ENCODE data around the gene DPPA2. TPM values are rescaled to one million over a fixed set of nuclear protein-coding genes. Genes with fewer than 3 reads are reported as not detected.

The DPPA2 gene
- total RNA-seq, 1 donor from 2014 or later: not detected

DNA sequence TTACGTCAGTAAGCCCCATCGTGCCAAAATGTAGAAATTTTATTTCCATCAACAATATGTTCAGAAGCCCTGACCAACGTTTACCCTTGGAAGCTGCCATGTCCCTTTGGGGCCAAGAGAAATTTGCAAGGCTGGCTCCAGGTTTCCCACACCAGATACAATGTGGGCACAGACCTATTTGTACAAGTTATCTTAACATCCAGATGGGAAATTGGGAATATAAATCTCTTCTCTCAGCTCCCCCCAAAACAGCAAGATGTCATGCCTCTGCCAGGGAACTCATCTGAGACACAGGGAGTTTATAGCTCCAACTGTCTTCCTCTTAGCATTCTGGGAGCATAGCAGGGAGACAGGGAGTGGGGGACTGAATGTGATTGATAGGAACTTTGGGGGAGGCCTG is 9.3 kb upstream of the DPPA2 start:
- Mint-ChIP-seq H3K9me3 (ENCODE audit: low read depth) (no peaks in the 10 kb centered on the region), H3K36me3 (ENCODE audit: low read depth) (no peaks in the 10 kb centered on the region), H3K4me3 (ENCODE audit: unreplicated experiment) (no peak overlapping the region), H3K27ac (ENCODE audit: unreplicated experiment) (no peak overlapping the region), H3K27me3 (ENCODE audit: low read depth) (peaks cover 4% of the 10 kb centered on the region), H3K4me1 (ENCODE audit: low read depth) (no peaks in the 10 kb centered on the region)
- DNase-seq (ENCODE audit: low spot score): no peak
- no peak for TF ChIP-seq CTCF (IDR thresholded peaks at IDR 0.05)

- Mint-ChIP-seq H3K27me3 (ENCODE audit: low read depth) (peaks cover 4% of the 10 kb centered on the region), H3K9me3 (ENCODE audit: low read depth) (no peaks in the 10 kb centered on the region), H3K4me1 (ENCODE audit: low read depth) (no peaks in the 10 kb centered on the region), H3K27ac (ENCODE audit: unreplicated experiment) (no peak overlapping the region), H3K36me3 (ENCODE audit: low read depth) (no peaks in the 10 kb centered on the region), H3K4me3 (ENCODE audit: unreplicated experiment) (no peak overlapping the region)
- no peak for DNase-seq (ENCODE audit: low spot score)
- no peak for TF ChIP-seq CTCF (IDR thresholded peaks at IDR 0.05)
Observed at GRCh38 chr3:109325109-109325508, 8.8 kb upstream of the DPPA2 start.

GRCh38 chr3:109313061-109313460 is 3.3 kb downstream of the DPPA2 start:
- TF ChIP-seq CTCF (IDR thresholded peaks at IDR 0.05): no peak
- Mint-ChIP-seq H3K4me1 (ENCODE audit: low read depth) (no peaks in the 10 kb centered on the region), H3K27ac (ENCODE audit: unreplicated experiment) (no peak overlapping the region), H3K27me3 (ENCODE audit: low read depth) (peaks cover 2% of the 10 kb centered on the region), H3K4me3 (ENCODE audit: unreplicated experiment) (no peak overlapping the region), H3K36me3 (ENCODE audit: low read depth) (no peaks in the 10 kb centered on the region), H3K9me3 (ENCODE audit: low read depth) (no peaks in the 10 kb centered on the region)
- no peak for DNase-seq (ENCODE audit: low spot score)

DNA sequence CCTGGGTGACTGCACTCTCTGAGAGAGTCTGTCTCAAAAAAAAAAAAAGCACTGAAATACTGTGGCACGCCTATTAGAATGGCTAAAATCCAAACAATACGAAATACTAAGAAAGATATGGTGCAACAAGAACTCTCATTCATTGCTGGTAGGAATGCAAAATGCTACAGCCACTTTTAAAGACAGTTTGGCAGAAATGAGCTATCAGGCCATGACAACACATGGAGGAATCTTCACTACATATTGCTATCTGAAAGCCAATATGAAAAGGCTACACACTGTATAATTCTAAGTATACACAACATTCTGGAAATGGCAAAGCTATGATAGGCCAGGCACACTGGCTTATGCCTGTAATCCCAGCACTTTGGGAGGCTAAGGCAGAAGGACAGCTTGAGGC is 18.8 kb downstream of the DPPA2 start:
- TF ChIP-seq CTCF (IDR thresholded peaks at IDR 0.05): no peak
- Mint-ChIP-seq H3K27ac (ENCODE audit: unreplicated experiment) (no peak overlapping the region), H3K36me3 (ENCODE audit: low read depth) (no peaks in the 10 kb centered on the region), H3K9me3 (ENCODE audit: low read depth) (no peaks in the 10 kb centered on the region), H3K4me1 (ENCODE audit: low read depth) (no peaks in the 10 kb centered on the region), H3K27me3 (ENCODE audit: low read depth) (peaks cover 4% of the 10 kb centered on the region), H3K4me3 (ENCODE audit: unreplicated experiment) (no peak overlapping the region)
- no peak for DNase-seq (ENCODE audit: low spot score)

- Mint-ChIP-seq H3K4me3 (ENCODE audit: unreplicated experiment) (no peak overlapping the region), H3K27me3 (ENCODE audit: low read depth) (no peaks in the 10 kb centered on the region), H3K4me1 (ENCODE audit: low read depth) (no peaks in the 10 kb centered on the region), H3K27ac (ENCODE audit: unreplicated experiment) (no peak overlapping the region), H3K36me3 (ENCODE audit: low read depth) (no peaks in the 10 kb centered on the region), H3K9me3 (ENCODE audit: low read depth) (no peaks in the 10 kb centered on the region)
- no peak for TF ChIP-seq CTCF (IDR thresholded peaks at IDR 0.05)
- no peak for DNase-seq (ENCODE audit: low spot score)
Observed at GRCh38 chr3:109284071-109284470, 32.2 kb downstream of the DPPA2 start.
